Muscle layer of colon (tissue), 2 donors: ENCODE data around the gene PRDM2.
"Not testable (repeated sequence)": the region's sequence is repeated elsewhere in the genome, so short reads cannot be mapped to it uniquely, and the experiment has no call there.

Source experiments
- H3K27ac ChIP-seq: one replicate; pipeline ENCODE4 v1.7.0; 2013; ENCODE audit warnings: low read depth, mild to moderate bottlenecking, low read length, moderate library complexity
- H3K27me3 ChIP-seq, 2 donors: one replicate each; pipeline ENCODE4 v1.7.0; 2013; ENCODE audit warnings: low read length in 2 of 2, mild to moderate bottlenecking in 2 of 2; ENCODE audit not compliant: insufficient read depth in 2 of 2, control insufficient read depth in 1 of 2
- H3K36me3 ChIP-seq: one replicate; pipeline ENCODE4 v1.7.0; 2013; ENCODE audit warnings: mild to moderate bottlenecking, low read length; ENCODE audit not compliant: insufficient read depth
- H3K4me1 ChIP-seq: one replicate; pipeline ENCODE4 v1.7.0; 2013; ENCODE audit warnings: mild to moderate bottlenecking, low read length; ENCODE audit not compliant: insufficient read depth
- H3K4me3 ChIP-seq, 2 donors: one replicate each; pipeline ENCODE4 v1.7.0; 2013; ENCODE audit warnings: low read length in 2 of 2, low read depth in 1 of 2, mild to moderate bottlenecking in 1 of 2, moderate library complexity in 1 of 2
- H3K9ac ChIP-seq: one replicate; pipeline ENCODE4 v1.7.0; 2013; ENCODE audit warnings: low read length
- H3K9me3 ChIP-seq: one replicate; pipeline ENCODE4 v1.7.0; 2013; ENCODE audit warnings: mild to moderate bottlenecking, low read length
- donor health status: abdominal sarcoma.
- donor health status: Adenocarcinoma of cecum.

The PRDM2 gene

DNA sequence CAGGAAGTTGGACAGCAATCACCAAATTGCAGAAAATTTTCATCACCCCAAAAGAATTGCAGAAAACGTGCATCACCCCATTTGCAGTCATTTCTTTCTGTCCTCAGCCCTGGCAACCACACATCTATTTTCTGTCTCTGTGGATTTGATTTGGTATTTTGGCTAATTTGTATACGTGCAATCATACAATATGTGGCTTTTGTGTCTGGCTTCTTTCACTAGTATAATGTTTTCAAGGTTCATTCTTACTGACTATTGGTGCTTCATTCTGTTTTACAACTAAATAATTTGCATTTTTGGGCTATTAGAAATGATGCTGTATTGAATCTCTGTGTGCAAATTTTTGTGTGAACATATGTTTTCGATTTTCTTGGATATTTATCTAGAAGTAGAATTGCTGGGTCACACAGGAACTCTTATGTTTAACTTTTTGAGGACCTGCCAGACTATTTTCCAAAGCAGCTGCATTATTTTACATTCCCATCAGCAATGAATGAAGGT lies 24.8 kb upstream of the PRDM2 start:
- H3K9ac ChIP-seq: no peak overlapping the region
- no peak overlapping the region for H3K27ac ChIP-seq
- H3K4me3 ChIP-seq: no peak overlapping the region
- H3K9me3 ChIP-seq: no peaks in the 10 kb centered on the region
- H3K36me3 ChIP-seq: no peaks in the 10 kb centered on the region
- H3K4me1 ChIP-seq: no peaks in the 10 kb centered on the region
- no peaks in the 10 kb centered on the region for H3K27me3 ChIP-seq

DNA sequence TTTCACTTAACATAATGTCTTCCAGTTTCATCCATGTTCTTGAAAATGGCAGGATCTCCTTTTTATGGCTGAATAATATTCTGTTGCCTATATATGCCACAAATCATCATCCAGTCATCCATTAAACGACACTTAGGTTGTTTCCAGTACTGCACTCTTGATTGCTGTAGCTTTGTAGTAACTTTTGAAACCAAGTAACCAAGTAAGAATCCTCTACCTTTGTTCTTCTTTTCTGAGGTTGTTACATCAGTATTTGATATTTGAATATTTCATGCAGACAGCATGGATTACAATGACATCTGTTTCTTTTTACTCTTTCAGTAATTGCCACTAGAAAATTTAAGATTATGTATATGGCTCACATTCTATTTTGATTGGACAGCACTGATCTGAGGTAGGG lies 22.1 kb upstream of the PRDM2 start:
- Histone ChIP-seq H3K9me3 (no peaks in the 10 kb centered on the region), H3K9ac (no peak overlapping the region), H3K27me3 (no peaks in the 10 kb centered on the region), H3K36me3 (no peaks in the 10 kb centered on the region), H3K4me3 (no peak overlapping the region), H3K4me1 (no peaks in the 10 kb centered on the region), H3K27ac (no peak overlapping the region)

DNA sequence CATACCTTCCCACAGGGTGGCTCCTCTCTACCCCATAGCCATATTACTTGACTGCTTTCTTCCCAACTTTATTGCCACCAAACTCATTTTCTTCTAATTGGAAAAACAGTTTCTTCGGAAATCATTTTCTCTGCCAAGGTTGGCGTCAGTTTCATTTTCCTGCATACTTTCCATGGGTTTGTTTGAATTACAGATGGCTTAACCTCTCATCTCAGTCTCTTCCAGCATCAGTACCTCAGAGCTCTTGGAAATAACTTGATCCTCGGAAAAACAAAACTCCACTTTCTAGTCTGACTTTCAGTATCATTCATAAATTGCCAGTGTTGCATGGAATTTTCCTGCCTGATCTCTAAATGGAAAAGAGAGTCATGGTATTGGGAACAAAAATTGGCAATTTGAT lies 20.3 kb upstream of the PRDM2 start:
- no peak overlapping the region for H3K9ac ChIP-seq
- H3K4me1 ChIP-seq: no peaks in the 10 kb centered on the region
- H3K36me3 ChIP-seq: no peaks in the 10 kb centered on the region
- H3K9me3 ChIP-seq: no peaks in the 10 kb centered on the region
- no peak overlapping the region for H3K4me3 ChIP-seq
- H3K27me3 ChIP-seq: no peaks in the 10 kb centered on the region
- H3K27ac ChIP-seq: no peak overlapping the region

DNA sequence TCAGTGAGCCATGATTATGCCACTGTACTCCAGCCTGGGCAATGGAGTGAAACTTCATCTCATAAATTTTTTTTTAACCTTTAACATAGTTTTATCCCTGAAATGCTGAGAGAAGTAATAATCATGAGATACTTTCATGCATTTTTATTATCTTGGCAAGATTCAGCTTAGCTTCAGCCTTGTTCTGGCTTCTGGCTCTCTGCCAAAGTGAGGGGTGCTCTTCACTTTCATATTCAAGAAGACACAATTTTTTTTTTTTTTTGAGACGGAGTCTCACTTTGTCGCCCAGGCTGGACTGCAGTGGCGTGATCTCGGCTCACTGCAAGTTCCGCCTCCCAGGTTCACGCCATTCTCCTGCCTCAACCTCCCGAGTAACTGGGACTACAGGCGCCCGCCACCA lies 19.4 kb upstream of the PRDM2 start:
- H3K9me3 ChIP-seq, H3K4me1 ChIP-seq, H3K27ac ChIP-seq, H3K27me3 ChIP-seq, H3K9ac ChIP-seq, H3K36me3 ChIP-seq, H3K4me3 ChIP-seq: not testable (repeated sequence)

DNA sequence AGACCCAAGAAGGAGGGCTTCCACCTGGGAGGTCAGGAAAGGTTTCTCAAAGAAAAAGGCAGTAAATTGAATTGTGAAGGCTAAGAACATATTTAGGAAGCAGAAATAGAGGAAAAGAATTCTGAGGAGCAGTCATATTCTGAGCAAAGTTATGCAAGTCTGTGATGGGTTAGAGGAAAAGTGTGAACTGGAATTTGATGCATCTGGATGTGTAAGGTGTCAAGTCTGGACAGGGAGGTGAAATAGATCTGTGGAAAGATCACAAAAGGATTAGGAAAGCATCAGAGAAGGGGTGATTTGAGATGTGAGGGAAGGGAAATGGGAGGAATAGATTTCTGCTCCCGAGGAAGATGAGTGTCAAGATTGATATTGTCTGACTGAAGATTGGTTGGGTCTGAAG lies 18.1 kb upstream of the PRDM2 start:
- Histone ChIP-seq H3K36me3 (no peaks in the 10 kb centered on the region), H3K27ac (no peak overlapping the region), H3K9me3 (no peaks in the 10 kb centered on the region), H3K27me3 (no peaks in the 10 kb centered on the region), H3K4me1 (no peaks in the 10 kb centered on the region), H3K4me3 (no peak overlapping the region), H3K9ac (no peak overlapping the region)

DNA sequence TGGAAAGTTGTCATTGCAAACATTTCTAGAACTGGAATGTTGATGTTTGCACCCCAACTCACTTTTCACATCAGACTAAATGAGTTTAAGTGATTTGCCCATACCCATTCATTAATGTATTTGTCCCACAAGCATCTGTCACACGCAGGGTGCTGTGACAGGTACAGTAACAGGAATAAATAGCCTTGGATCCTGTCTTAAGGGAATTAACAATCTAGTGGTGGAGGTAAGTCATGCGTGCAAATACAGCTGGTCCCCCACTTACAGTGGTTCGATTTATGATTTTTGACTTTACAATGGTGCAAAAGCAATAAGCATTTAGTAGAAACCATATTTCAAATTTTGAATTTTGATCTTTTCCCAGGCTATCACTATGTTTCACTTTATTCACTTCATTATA lies 17.5 kb upstream of the PRDM2 start:
- H3K4me3 ChIP-seq: no peak overlapping the region
- no peak overlapping the region for H3K27ac ChIP-seq
- H3K36me3 ChIP-seq: no peaks in the 10 kb centered on the region
- H3K9ac ChIP-seq: no peak overlapping the region
- no peaks in the 10 kb centered on the region for H3K27me3 ChIP-seq
- no peaks in the 10 kb centered on the region for H3K4me1 ChIP-seq
- no peaks in the 10 kb centered on the region for H3K9me3 ChIP-seq

DNA sequence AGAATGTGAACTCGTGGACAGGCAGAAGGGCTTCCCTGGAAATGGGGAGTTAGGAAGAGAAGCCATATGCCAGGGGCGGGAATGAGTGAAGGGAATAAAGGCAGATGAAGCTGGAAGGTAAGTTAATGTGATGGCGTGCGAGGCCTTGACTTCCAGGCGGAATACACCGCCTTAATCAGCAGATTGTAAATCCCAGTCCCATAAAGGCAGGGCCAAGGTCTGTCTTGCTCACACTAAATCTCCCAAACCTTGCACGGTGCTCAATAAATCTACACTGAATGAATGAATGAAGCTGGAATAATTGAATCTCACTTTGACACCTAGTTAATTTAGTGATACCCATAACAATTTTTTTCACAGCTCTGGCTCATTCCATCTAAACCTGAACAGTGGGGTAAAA lies 16.8 kb upstream of the PRDM2 start:
- H3K27ac ChIP-seq: no peak overlapping the region
- H3K27me3 ChIP-seq: no peaks in the 10 kb centered on the region
- no peaks in the 10 kb centered on the region for H3K4me1 ChIP-seq
- H3K36me3 ChIP-seq: no peaks in the 10 kb centered on the region
- no peak overlapping the region for H3K9ac ChIP-seq
- no peaks in the 10 kb centered on the region for H3K9me3 ChIP-seq
- no peak overlapping the region for H3K4me3 ChIP-seq

DNA sequence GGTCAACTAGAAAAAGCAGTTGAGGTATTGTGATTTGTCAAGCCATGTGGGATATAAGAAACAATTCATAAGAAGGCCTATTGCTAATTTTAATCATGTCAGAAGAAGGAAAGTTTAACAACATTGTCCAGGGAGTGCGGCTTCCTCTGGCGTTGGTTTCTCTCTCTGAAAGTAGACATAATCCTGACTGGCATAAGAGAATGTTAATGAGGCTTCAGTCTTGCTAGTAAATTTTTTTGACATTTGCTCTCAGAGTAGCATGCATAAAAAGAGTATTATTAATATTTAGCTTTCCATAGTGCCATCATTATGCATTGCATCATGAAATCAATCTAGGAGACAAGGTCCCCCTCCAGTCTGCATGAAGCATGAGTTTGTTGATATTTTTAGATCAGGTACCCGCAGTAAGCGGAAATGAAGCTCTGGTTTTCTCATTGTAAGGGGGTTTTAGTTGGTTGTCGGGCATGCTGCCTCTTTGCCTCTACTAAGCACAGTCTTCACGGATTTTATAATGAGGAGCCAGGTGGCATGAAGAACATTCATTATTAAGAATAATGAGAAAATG lies 12.8 kb upstream of the PRDM2 start:
- Histone ChIP-seq H3K9me3 (no peaks in the 10 kb centered on the region), H3K27me3 (no peaks in the 10 kb centered on the region), H3K4me3 (no peak overlapping the region), H3K36me3 (no peaks in the 10 kb centered on the region), H3K4me1 (no peaks in the 10 kb centered on the region), H3K27ac (no peak overlapping the region), H3K9ac (no peak overlapping the region)

DNA sequence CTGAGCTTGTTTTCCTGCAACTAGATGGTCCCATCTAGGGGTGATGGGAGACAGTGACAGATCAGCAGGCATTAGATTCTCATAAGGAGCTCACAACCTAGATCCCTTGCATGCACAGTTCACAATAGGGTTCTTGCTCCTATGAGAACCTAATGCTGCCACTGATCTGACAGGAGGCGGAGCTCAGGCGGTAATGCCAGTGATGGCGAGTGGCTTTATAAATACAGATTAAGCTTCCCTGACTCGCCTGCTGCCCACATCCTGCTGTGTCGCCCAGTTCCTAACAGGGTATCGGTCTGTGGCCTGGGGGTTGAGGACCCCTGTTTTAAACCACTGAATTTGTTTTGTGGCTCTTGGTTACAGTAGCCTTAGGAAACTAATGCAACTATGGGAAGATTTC lies 6.9 kb upstream of the PRDM2 start:
- H3K4me1 ChIP-seq, H3K4me3 ChIP-seq, H3K9ac ChIP-seq, H3K27me3 ChIP-seq, H3K9me3 ChIP-seq, H3K27ac ChIP-seq, H3K36me3 ChIP-seq: not testable (repeated sequence)

DNA sequence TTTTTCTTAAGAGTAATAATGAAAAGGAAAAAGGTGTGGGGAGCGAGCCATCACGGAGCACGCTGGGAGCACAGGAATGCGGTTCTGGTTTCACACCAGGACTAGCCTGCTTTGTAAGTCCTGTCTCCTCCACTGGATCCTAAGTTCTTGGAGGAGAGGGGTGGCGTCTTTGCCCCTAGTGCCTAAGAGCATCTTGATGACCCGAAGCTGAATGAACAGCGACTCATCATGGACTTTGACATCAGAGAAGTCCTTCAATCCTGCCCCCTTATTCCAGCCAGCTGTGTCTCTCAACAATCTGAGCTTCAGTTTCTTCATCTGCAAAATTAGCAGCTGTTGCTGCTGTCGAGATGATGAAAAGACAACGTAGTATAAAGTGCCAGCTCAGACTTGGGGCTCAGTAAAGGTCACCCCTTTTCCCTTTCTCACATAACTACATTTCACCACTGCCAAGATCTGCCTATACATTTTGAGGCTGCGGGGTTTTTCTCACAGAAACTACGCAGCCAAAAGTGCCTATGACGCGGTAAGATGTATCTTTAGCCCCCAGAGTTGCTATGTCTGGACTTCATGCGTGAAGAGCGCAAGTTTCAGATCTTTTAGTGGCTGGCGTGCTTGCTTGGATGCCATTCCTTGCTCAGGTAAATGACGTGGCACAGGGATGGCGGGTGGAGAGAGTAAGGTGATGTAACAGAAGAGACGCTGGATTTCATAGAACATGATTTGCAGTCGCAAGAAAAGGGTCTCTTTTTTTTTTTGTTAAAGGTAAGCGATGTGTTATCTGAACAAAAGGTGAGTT lies 4.9 kb upstream of the PRDM2 start:
- Histone ChIP-seq H3K9ac (no peak overlapping the region), H3K9me3 (no peaks in the 10 kb centered on the region), H3K4me1 (peaks cover 6% of the 10 kb centered on the region), H3K36me3 (no peaks in the 10 kb centered on the region), H3K4me3 (no peak overlapping the region), H3K27me3 (no peaks in the 10 kb centered on the region), H3K27ac (no peak overlapping the region)

DNA sequence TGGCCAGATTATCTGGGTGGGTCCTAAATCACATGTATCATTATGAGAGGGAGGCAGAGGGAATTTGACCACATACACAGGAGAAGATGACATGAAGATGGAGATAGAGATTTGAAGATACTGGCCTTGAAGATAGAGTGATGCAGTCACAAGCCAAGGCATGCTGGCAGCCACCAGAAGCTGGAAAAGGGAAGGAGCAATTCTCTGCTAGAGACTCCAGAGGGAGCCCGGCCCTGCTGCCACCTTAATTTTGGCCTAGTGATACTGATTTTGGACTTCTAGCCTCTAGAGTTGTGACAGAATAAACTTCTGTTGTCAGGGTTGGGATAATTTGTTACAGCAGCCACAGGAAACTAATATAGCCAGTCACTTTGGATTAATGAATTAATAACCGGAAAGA lies 2.2 kb upstream of the PRDM2 start:
- Histone ChIP-seq H3K27ac (no peak overlapping the region), H3K4me1 (peaks cover 15% of the 10 kb centered on the region), H3K9me3 (no peaks in the 10 kb centered on the region), H3K27me3 (no peaks in the 10 kb centered on the region), H3K4me3 (no peak overlapping the region), H3K36me3 (no peaks in the 10 kb centered on the region), H3K9ac (no peak overlapping the region)

DNA sequence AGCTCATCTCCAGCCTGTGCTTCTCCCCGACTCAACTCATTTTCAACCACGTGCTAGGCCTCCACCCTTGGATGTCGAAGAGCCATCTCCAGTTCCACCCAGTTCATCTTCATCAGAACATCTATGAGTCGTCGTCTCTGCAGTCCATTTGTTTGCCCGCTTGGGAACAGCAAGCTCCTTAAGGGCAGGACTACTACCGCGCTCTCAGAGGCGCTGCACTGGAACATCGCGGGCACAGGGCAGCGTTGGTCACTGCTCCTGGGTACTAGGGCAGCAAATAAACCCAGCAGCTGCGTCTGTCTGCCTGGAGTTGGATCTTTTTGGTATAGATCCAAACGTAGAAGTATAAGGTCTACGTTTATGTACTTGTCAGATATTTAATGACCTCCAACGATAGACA lies 478 bp upstream of the PRDM2 start:
- H3K4me1 ChIP-seq: peaks cover 15% of the 10 kb centered on the region
- H3K36me3 ChIP-seq: no peaks in the 10 kb centered on the region
- no peaks in the 10 kb centered on the region for H3K27me3 ChIP-seq
- peak overlapping the region; percentile 81 for H3K27ac ChIP-seq
- H3K9ac ChIP-seq: peak overlapping the region; percentile 23
- H3K4me3 ChIP-seq: peak overlapping the region; percentile 79 to 85
- no peaks in the 10 kb centered on the region for H3K9me3 ChIP-seq
